ENCODE measurements around the gene ACOT13.
A peak's percentile ranks its signal among the peaks of the same experiment; 100 is the strongest.
"Not testable (repeated sequence)": the region's sequence is repeated elsewhere in the genome, so short reads cannot be mapped to it uniquely, and the experiment has no call there.

Gene ACOT13

DNA sequence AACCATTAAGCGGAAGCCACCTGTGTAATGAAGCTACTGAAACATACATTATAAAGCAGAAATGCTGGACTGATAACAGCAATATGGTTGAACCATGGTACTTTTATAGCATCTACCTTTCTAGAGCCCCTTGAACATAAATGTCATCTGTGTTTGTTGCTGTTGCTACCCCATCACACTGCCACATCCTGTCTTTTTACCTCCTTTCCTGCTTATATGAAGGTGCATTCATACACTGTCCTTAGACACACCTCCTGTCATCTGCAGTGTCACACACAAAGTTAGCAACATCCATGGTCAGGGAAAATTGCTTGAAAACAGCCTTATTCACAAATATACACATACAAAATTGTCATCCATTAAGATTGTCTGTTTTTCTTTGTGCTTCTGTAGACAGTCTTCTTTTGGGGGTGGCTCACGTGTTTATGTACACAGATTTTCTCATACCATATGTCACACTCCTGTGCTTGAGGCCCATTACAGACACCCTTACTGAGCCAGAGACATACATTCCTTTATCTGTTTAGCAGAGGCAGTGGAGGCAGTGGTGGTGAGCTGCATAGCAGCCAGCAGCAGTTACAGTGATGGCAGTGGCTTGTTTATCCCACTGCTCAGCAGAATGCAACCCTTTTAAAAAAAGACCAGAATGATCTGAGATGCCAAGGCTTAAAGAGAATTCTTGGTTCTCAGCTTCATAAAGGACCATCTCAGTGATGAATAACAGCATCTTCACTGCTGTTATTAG lies 26.1 kb downstream of the ACOT13 start:
- DNase-seq (ENCODE audit: low read depth): no peak
- TF ChIP-seq, protein P1, sequence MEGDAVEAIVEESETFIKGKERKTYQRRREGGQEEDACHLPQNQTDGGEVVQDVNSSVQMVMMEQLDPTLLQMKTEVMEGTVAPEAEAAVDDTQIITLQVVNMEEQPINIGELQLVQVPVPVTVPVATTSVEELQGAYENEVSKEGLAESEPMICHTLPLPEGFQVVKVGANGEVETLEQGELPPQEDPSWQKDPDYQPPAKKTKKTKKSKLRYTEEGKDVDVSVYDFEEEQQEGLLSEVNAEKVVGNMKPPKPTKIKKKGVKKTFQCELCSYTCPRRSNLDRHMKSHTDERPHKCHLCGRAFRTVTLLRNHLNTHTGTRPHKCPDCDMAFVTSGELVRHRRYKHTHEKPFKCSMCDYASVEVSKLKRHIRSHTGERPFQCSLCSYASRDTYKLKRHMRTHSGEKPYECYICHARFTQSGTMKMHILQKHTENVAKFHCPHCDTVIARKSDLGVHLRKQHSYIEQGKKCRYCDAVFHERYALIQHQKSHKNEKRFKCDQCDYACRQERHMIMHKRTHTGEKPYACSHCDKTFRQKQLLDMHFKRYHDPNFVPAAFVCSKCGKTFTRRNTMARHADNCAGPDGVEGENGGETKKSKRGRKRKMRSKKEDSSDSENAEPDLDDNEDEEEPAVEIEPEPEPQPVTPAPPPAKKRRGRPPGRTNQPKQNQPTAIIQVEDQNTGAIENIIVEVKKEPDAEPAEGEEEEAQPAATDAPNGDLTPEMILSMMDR (IDR thresholded peaks at IDR 0.05; ENCODE audit: low read depth, low read length, missing control alignments): no peak
- H3K4me3 ChIP-seq (ENCODE audit: low read depth, low read length): no peak overlapping the region

DNA sequence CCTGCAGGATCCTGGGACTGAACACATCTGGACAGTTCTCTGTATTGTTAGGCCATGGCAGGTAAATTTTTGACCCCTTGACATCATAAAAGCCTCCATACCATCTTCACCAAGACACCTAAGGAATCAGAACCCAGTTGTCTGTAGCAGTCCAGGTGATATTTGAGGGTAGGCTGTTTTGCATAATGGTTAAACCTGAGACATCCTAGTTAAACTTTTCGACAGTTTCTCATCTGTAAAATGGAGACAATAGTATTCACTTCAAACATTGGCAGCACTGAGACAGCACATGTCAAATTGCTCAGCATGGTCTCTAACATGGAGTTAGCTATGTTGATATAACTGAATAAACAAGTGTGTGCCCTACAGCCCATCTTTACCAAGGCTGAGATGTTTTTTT lies 27.3 kb downstream of the ACOT13 start:
- no peak for DNase-seq (ENCODE audit: low read depth)
- TF ChIP-seq, protein P1 (IDR thresholded peaks at IDR 0.05; ENCODE audit: low read depth, low read length, missing control alignments): no peak
- H3K4me3 ChIP-seq (ENCODE audit: low read depth, low read length): no peak overlapping the region

DNA sequence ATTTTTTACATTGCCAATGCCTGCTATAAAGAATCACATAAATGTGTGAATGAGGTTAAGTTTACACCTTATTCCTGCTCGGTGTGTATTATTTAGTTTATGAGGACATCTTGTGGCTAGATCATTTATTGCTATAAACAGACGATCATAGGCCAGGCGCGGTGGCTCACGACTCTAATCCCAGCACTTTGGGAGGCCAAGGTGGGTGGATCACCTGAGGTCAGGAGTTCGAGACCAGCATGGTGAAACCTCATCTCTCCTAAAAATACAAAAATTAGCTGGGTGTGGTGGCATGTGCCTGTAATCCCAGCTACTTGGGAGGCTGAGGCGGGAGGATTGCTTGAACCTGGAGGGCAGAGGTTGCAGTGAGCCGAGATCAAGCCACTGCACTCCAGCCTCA lies 28.8 kb downstream of the ACOT13 start:
- not testable (repeated sequence) for H3K4me3 ChIP-seq (ENCODE audit: low read depth, low read length); DNase-seq (ENCODE audit: low read depth)
- TF ChIP-seq, protein P1 (IDR thresholded peaks at IDR 0.05; ENCODE audit: low read depth, low read length, missing control alignments): peak; percentile 14

DNA sequence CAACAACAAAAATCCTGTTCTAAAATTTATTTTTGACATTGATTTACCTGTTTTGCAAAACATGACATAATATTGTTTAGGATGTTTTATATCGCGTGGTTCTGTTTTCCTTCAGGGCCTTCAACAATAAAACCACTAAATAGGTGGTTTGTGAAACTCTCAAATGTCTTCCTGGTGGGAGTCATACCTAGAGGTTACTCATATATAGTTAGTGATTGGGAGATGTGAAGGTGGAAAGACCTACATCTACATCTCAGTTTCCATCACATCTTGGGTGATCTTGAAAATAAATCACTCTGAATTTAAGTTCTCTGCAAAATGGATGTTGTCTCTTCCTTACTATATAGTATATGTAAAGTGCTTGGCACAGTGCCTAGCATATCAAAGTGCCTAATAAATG lies 29.2 kb downstream of the ACOT13 start:
- TF ChIP-seq, protein P1 (IDR thresholded peaks at IDR 0.05; ENCODE audit: low read depth, low read length, missing control alignments): no peak
- no peak overlapping the region for H3K4me3 ChIP-seq (ENCODE audit: low read depth, low read length)
- DNase-seq (ENCODE audit: low read depth): no peak

DNA sequence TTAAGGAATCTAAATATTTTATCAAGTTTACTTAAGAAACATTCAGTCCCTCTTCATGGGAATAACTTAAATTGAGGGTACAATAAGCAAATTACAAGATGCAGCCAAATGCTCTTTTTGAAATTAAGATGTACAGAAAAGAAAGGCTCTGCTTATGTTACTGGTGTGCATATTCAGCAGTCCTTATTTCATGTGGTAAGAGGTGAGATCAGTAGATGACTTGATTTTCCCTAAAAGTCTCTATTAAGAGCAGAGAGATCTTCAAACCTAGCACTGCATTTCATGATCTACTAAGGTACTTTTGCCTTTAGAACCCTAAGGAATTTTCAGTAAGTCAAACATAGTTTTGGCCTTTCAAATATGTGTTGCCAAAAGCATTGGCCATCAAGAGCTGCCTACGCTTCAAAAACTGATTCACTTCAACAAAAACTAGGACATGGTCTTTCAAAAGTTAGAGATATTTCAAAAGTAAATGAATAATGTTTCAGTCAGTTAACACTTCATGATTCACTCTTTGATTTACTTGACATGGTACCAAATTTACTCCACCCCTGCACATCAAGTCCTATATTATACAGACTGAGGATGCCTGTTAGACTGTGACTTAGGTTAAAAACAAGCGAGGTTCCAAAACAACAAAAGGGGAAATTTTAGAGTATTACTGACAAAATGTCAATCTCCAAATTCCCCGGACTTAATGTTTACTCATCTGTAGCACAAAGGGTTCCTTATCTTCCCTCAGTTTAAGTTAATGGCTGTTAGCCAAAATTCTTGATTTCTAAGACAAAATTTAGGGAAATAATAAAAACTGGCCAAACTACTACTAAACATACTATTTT lies 32.9 kb downstream of the ACOT13 start:
- H3K4me3 ChIP-seq (ENCODE audit: low read depth, low read length): no peak overlapping the region
- TF ChIP-seq, protein P1 (IDR thresholded peaks at IDR 0.05; ENCODE audit: low read depth, low read length, missing control alignments): no peak
- no peak for DNase-seq (ENCODE audit: low read depth)

DNA sequence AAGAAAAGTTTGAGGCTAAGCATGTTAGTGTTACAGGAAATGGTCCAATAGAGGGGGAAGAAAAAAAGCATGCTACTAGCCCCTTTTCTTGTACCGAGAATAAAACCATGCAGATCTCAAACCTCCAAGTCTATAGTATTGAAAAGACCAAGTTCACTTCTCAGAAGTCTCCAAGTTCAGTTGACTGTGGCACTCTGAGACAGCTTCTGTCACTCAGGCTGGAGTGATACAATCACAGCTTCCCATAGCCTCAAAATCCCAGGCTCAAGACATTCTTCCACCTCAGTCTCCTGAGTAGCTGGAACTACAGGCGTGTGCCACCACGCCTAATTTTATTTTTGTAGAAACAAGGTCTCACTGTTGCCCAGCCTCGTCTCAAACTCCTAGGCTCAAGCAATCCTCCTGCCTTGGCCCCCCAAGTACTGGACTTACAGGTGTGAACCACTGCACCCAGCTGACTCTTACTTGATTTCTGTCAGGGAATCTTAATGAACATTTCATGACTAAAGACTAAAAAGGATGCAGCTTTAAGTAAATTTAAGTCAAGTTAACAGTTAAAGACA lies 35.9 kb downstream of the ACOT13 start:
- no peak for DNase-seq (ENCODE audit: low read depth)
- TF ChIP-seq, protein P1 (IDR thresholded peaks at IDR 0.05; ENCODE audit: low read depth, low read length, missing control alignments): no peak
- no peak overlapping the region for H3K4me3 ChIP-seq (ENCODE audit: low read depth, low read length)

Measured in GM12864 (cell line).